ENCODE measurements around the gene MOB3B.
A peak's percentile ranks its signal among the peaks of the same experiment; 100 is the strongest.

The MOB3B gene

DNA sequence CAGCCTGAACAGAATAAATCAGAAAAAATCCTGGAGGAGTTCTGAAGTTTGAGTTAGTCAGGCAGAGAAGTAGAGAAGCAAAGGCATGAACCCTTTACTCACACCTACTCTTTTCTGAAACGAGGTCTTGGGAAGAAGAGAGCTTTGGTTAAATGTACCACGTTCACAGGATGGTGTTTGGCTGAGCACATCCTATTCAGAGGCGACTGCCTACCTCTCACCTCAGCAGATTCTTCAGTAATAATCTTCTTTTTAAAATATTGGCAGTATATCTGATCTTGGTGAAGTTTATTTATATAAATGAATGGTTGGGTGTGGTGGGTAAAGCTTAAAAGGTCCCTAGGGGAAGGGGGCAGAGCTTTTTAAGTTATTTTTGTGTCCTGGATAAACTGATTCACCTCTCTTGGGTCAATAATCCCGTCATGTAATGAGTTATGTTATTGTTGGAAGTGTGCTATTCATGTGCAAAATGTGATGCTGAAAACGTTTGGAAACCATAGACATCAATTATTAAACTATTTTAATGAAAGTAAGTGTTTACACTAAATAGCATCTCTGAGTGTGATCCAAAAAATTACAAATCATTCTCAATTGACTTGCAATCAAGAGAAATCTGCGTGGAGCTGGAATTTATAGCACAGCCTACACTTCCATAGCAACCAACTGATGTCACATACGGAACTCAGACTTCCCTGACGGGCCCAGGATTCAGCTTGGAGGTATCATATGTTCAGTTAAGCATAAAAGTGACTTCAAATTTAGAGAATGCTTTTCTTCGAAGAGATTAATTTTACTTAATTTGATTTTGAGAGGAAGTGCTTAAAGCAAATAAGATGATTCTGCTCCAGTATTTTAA lies 138.3 kb downstream of the MOB3B start:
- Histone ChIP-seq H2BK5ac (ENCODE audit: low read depth, low read length, poor library complexity) (no peak overlapping the region), H2AK5ac (ENCODE audit: low read length) (no peak overlapping the region), H3K9me3 (ENCODE audit: insufficient read depth, low read depth, low read length) (no peaks in the 10 kb centered on the region), H2AFZ (ENCODE audit: insufficient read depth, low read length, poor library complexity) (no peak overlapping the region), H3K36me3 (ENCODE audit: control insufficient read depth in 1 of 2, insufficient read depth in 2 of 2, low read length in 2 of 2) (no peaks in the 10 kb centered on the region), H3K4ac (ENCODE audit: low read depth, low read length) (no peak overlapping the region), H3K9ac (ENCODE audit: low read length) (no peak overlapping the region), H2BK120ac (ENCODE audit: insufficient read depth, low read length, poor library complexity) (no peak overlapping the region), H4K8ac (ENCODE audit: low read depth, low read length) (no peak overlapping the region), H3K79me1 (ENCODE audit: low read length) (no peaks in the 10 kb centered on the region), H3K27ac (ENCODE audit: low read depth, low read length) (no peak overlapping the region), H3K79me2 (ENCODE audit: control insufficient read depth, insufficient read depth, low read length, poor library complexity) (no peaks in the 10 kb centered on the region), H3K27me3 (ENCODE audit: insufficient read depth, low read length) (no peaks in the 10 kb centered on the region), H3K14ac (ENCODE audit: low read length) (no peak overlapping the region), H2BK12ac (ENCODE audit: low read length) (no peak overlapping the region), H4K12ac (ENCODE audit: low read depth, low read length) (no peak overlapping the region), H3K4me2 (ENCODE audit: low read length) (no peak overlapping the region), H3K23ac (ENCODE audit: low read length) (no peak overlapping the region), H3K18ac (ENCODE audit: low read length) (no peak overlapping the region), H4K91ac (ENCODE audit: low read depth, low read length) (no peak overlapping the region), H3K4me1 (ENCODE audit: control insufficient read depth in 1 of 2, insufficient read depth in 2 of 2, low read length in 2 of 2) (peaks cover 0 to 18% of the 10 kb centered on the region in 2 experiments), H3K4me3 (ENCODE audit: low read depth, low read length) (no peak overlapping the region)
- DNase-seq, result no peak
- WGBS (ENCODE audit: extremely low coverage, insufficient coverage, insufficient read length), result no CpG with 5 or more reads among the region's 9 CpGs

- Histone ChIP-seq H3K4me3 (ENCODE audit: low read depth, low read length) (no peak overlapping the region), H3K4me1 (ENCODE audit: control insufficient read depth in 1 of 2, insufficient read depth in 2 of 2, low read length in 2 of 2) (peaks cover 8% of the 10 kb centered on the region in 2 experiments), H2AK5ac (ENCODE audit: low read length) (no peak overlapping the region), H3K4me2 (ENCODE audit: low read length) (no peak overlapping the region), H2BK5ac (ENCODE audit: low read depth, low read length, poor library complexity) (no peak overlapping the region), H2BK120ac (ENCODE audit: insufficient read depth, low read length, poor library complexity) (no peak overlapping the region), H3K14ac (ENCODE audit: low read length) (no peak overlapping the region), H2AFZ (ENCODE audit: insufficient read depth, low read length, poor library complexity) (no peak overlapping the region), H3K36me3 (ENCODE audit: control insufficient read depth in 1 of 2, insufficient read depth in 2 of 2, low read length in 2 of 2) (no peaks in the 10 kb centered on the region), H3K27ac (ENCODE audit: low read depth, low read length) (no peak overlapping the region), H3K23ac (ENCODE audit: low read length) (no peak overlapping the region), H3K27me3 (ENCODE audit: insufficient read depth, low read length) (no peaks in the 10 kb centered on the region), H3K9ac (ENCODE audit: low read length) (no peak overlapping the region), H3K79me1 (ENCODE audit: low read length) (peaks cover 2% of the 10 kb centered on the region), H3K4ac (ENCODE audit: low read depth, low read length) (no peak overlapping the region), H4K12ac (ENCODE audit: low read depth, low read length) (no peak overlapping the region), H3K9me3 (ENCODE audit: insufficient read depth, low read depth, low read length) (no peaks in the 10 kb centered on the region), H2BK12ac (ENCODE audit: low read length) (no peak overlapping the region), H3K79me2 (ENCODE audit: control insufficient read depth, insufficient read depth, low read length, poor library complexity) (no peaks in the 10 kb centered on the region), H4K8ac (ENCODE audit: low read depth, low read length) (no peak overlapping the region), H3K18ac (ENCODE audit: low read length) (no peak overlapping the region), H4K91ac (ENCODE audit: low read depth, low read length) (no peak overlapping the region)
- DNase-seq, result no peak
- WGBS (ENCODE audit: extremely low coverage, insufficient coverage, insufficient read length), result no CpG with 5 or more reads among the region's 2 CpGs
These were observed 141.5 kb downstream of the MOB3B start for GRCh38 chr9:27388150-27388549.

DNA sequence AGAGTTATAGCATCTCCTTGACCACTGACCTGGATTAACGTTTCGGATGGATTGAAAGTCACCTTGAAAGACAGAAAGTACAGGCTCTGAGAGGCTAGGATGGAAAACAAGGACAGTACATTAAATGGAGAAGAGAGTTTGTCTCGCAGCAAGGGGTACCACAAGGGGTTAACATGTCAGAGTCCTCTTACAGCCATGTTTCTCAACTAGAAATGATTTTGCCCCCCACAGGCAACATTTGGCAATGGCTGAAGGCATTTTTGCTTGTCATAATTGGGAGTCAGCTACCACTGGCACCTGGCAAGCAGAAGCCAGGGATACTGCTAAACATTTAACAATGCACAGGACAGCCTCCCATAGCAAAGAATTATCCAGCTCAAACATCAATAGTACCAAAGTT lies 141.9 kb downstream of the MOB3B start:
- Histone ChIP-seq H3K4ac (ENCODE audit: low read depth, low read length) (no peak overlapping the region), H3K4me2 (ENCODE audit: low read length) (no peak overlapping the region), H3K18ac (ENCODE audit: low read length) (no peak overlapping the region), H2BK5ac (ENCODE audit: low read depth, low read length, poor library complexity) (no peak overlapping the region), H3K36me3 (ENCODE audit: control insufficient read depth in 1 of 2, insufficient read depth in 2 of 2, low read length in 2 of 2) (no peaks in the 10 kb centered on the region), H2BK12ac (ENCODE audit: low read length) (no peak overlapping the region), H3K14ac (ENCODE audit: low read length) (no peak overlapping the region), H3K4me1 (ENCODE audit: control insufficient read depth in 1 of 2, insufficient read depth in 2 of 2, low read length in 2 of 2) (peaks cover 8 to 10% of the 10 kb centered on the region in 2 experiments), H4K91ac (ENCODE audit: low read depth, low read length) (no peak overlapping the region), H3K27ac (ENCODE audit: low read depth, low read length) (no peak overlapping the region), H3K79me1 (ENCODE audit: low read length) (peaks cover 2% of the 10 kb centered on the region), H3K27me3 (ENCODE audit: insufficient read depth, low read length) (no peaks in the 10 kb centered on the region), H3K79me2 (ENCODE audit: control insufficient read depth, insufficient read depth, low read length, poor library complexity) (no peaks in the 10 kb centered on the region), H2AK5ac (ENCODE audit: low read length) (no peak overlapping the region), H3K23ac (ENCODE audit: low read length) (no peak overlapping the region), H3K9ac (ENCODE audit: low read length) (no peak overlapping the region), H3K4me3 (ENCODE audit: low read depth, low read length) (no peak overlapping the region), H2BK120ac (ENCODE audit: insufficient read depth, low read length, poor library complexity) (no peak overlapping the region), H4K8ac (ENCODE audit: low read depth, low read length) (no peak overlapping the region), H2AFZ (ENCODE audit: insufficient read depth, low read length, poor library complexity) (no peak overlapping the region), H3K9me3 (ENCODE audit: insufficient read depth, low read depth, low read length) (no peaks in the 10 kb centered on the region), H4K12ac (ENCODE audit: low read depth, low read length) (no peak overlapping the region)
- WGBS (ENCODE audit: extremely low coverage, insufficient coverage, insufficient read length), result no CpG with 5 or more reads among the region's 3 CpGs
- DNase-seq, result peak in 1 of 2 donors; percentile 38

GRCh38 chr9:27386571-27387091 lies 143.0 kb downstream of the MOB3B start:
- Histone ChIP-seq H4K91ac (ENCODE audit: low read depth, low read length) (no peak overlapping the region), H3K36me3 (ENCODE audit: control insufficient read depth in 1 of 2, insufficient read depth in 2 of 2, low read length in 2 of 2) (no peaks in the 10 kb centered on the region), H3K18ac (ENCODE audit: low read length) (no peak overlapping the region), H2AFZ (ENCODE audit: insufficient read depth, low read length, poor library complexity) (no peak overlapping the region), H2BK12ac (ENCODE audit: low read length) (no peak overlapping the region), H4K12ac (ENCODE audit: low read depth, low read length) (no peak overlapping the region), H3K9ac (ENCODE audit: low read length) (no peak overlapping the region), H2BK5ac (ENCODE audit: low read depth, low read length, poor library complexity) (no peak overlapping the region), H3K4ac (ENCODE audit: low read depth, low read length) (no peak overlapping the region), H3K4me3 (ENCODE audit: low read depth, low read length) (no peak overlapping the region), H3K27ac (ENCODE audit: low read depth, low read length) (no peak overlapping the region), H3K4me1 (ENCODE audit: control insufficient read depth in 1 of 2, insufficient read depth in 2 of 2, low read length in 2 of 2) (peaks cover 10% of the 10 kb centered on the region in 2 experiments), H4K8ac (ENCODE audit: low read depth, low read length) (no peak overlapping the region), H3K4me2 (ENCODE audit: low read length) (no peak overlapping the region), H3K23ac (ENCODE audit: low read length) (no peak overlapping the region), H3K27me3 (ENCODE audit: insufficient read depth, low read length) (no peaks in the 10 kb centered on the region), H3K79me2 (ENCODE audit: control insufficient read depth, insufficient read depth, low read length, poor library complexity) (no peaks in the 10 kb centered on the region), H3K79me1 (ENCODE audit: low read length) (peaks cover 4% of the 10 kb centered on the region), H2BK120ac (ENCODE audit: insufficient read depth, low read length, poor library complexity) (no peak overlapping the region), H3K9me3 (ENCODE audit: insufficient read depth, low read depth, low read length) (no peaks in the 10 kb centered on the region), H2AK5ac (ENCODE audit: low read length) (no peak overlapping the region), H3K14ac (ENCODE audit: low read length) (no peak overlapping the region)
- peak; percentile 59 to 63 for DNase-seq
- no CpG with 5 or more reads among the region's 4 CpGs for WGBS (ENCODE audit: extremely low coverage, insufficient coverage, insufficient read length)

Measured in trophoblast cell (in vitro differentiated cells and primary cell).